Measurements from ENCODE around the gene ADNP. TPM values are rescaled to one million over a fixed set of nuclear protein-coding genes. Genes with fewer than 3 reads are reported as not detected.

ADNP gene
- total RNA-seq, 2 donors from 2014 or later: 23.7 to 34.3 TPM

GRCh38 chr20:50958615-50959542, 27.6 kb upstream of the ADNP start, which contains the start of gene MOCS3:
Gene MOCS3 (plus strand): TSS chr20:50958818. CDS start chr20:50958843, 25 bp downstream.
- Histone ChIP-seq H3K4me1 (peaks cover 0 to 46% of the 10 kb centered on the region in 2 donors), H3K27me3 (no peaks in the 10 kb centered on the region), H3K9me3 (no peaks in the 10 kb centered on the region), H3K4me3 (peak within 1 kb of the TSS; percentile 96 to 99), H3K36me3 (peaks cover 10% of the 10 kb centered on the region), H3K27ac (peak within 1 kb of the TSS; percentile 89 to 91)
- no peak for TF ChIP-seq CTCF (IDR thresholded peaks at IDR 0.05)
- DNase-seq (ENCODE audit: low spot score): peak; percentile 88

GRCh38 chr20:50957798-50958614, 26.8 kb upstream of the ADNP start, which contains the start of gene DPM1:
Gene DPM1 (minus strand): TSS chr20:50958532. CDS start chr20:50958523, 9 bp downstream.
- TF ChIP-seq CTCF (IDR thresholded peaks at IDR 0.05): peak in 1 of 2 donors; percentile 8
- H3K4me3 ChIP-seq: peak within 1 kb of the TSS; percentile 96 to 99
- peak within 1 kb of the TSS; percentile 89 to 91 for H3K27ac ChIP-seq
- no peaks in the 10 kb centered on the region for H3K27me3 ChIP-seq
- H3K9me3 ChIP-seq: no peaks in the 10 kb centered on the region
- DNase-seq (ENCODE audit: low spot score): peak; percentile 90
- H3K36me3 ChIP-seq: peaks cover 16% of the 10 kb centered on the region
- peaks cover 0 to 46% of the 10 kb centered on the region in 2 donors for H3K4me1 ChIP-seq

GRCh38 chr20:50957276-50957675, 26.0 kb upstream of the ADNP start:
- Histone ChIP-seq H3K36me3 (peaks cover 16% of the 10 kb centered on the region), H3K27me3 (no peaks in the 10 kb centered on the region), H3K9me3 (no peaks in the 10 kb centered on the region), H3K4me3 (peak overlapping the region; percentile 96 to 99), H3K27ac (no peak overlapping the region), H3K4me1 (peaks cover 0 to 46% of the 10 kb centered on the region in 2 donors)
- no peak for TF ChIP-seq CTCF (IDR thresholded peaks at IDR 0.05)
- DNase-seq (ENCODE audit: low spot score): no peak

GRCh38 chr20:50953821-50954220, 22.6 kb upstream of the ADNP start:
- no peaks in the 10 kb centered on the region for H3K27me3 ChIP-seq
- no peak for DNase-seq (ENCODE audit: low spot score)
- H3K9me3 ChIP-seq: no peaks in the 10 kb centered on the region
- H3K36me3 ChIP-seq: peaks cover 40% of the 10 kb centered on the region
- no peak for TF ChIP-seq CTCF (IDR thresholded peaks at IDR 0.05)
- no peak overlapping the region for H3K27ac ChIP-seq
- no peak overlapping the region for H3K4me3 ChIP-seq
- H3K4me1 ChIP-seq: peaks cover 0 to 24% of the 10 kb centered on the region in 2 donors

GRCh38 chr20:50953196-50953595, 22.0 kb upstream of the ADNP start:
- TF ChIP-seq CTCF (IDR thresholded peaks at IDR 0.05): no peak
- Histone ChIP-seq H3K4me1 (peaks cover 0 to 24% of the 10 kb centered on the region in 2 donors), H3K27ac (no peak overlapping the region), H3K9me3 (no peaks in the 10 kb centered on the region), H3K27me3 (no peaks in the 10 kb centered on the region), H3K4me3 (no peak overlapping the region), H3K36me3 (peaks cover 44% of the 10 kb centered on the region)
- no peak for DNase-seq (ENCODE audit: low spot score)

Data from right atrium auricular region (tissue), 2 donors.